K562 (cell line): ENCODE data around the gene HIVEP3. TPM values are rescaled to one million over a fixed set of nuclear protein-coding genes. Genes with fewer than 3 reads are reported as not detected.

Source experiments
- AFF1 ChIP-seq, 2 experiments: fragments of 450-650 bp; IDR thresholded peaks; 2 replicates each; pipeline ENCODE4 v1.6.1; 2018; ENCODE audit warnings: mild to moderate bottlenecking in 2 of 2, low read depth in 1 of 2; ENCODE audit not compliant: partially characterized antibody in 2 of 2
- E2F5 ChIP-seq: sonication (generic); formaldehyde crosslinking; IDR thresholded peaks from 2 replicates; pipeline ENCODE4 v1.8.0; 2022; ENCODE audit warnings: mild to moderate bottlenecking, missing genetic modification reagents
- FIP1L1 ChIP-seq: fragments of 200-400 bp; formaldehyde crosslinking; IDR thresholded peaks from 2 replicates; pipeline ENCODE4 v1.6.1; 2018; ENCODE audit warnings: mild to moderate bottlenecking, low read depth, low read length; ENCODE audit not compliant: poor library complexity, severe bottlenecking
- MXI1 ChIP-seq: IDR thresholded peaks from 2 replicates; pipeline ENCODE4 v1.6.1; 2011; ENCODE audit warnings: low read depth, mild to moderate bottlenecking, improper control_type of control experiment, low read length
- NR1H2 ChIP-seq: sonication (generic); formaldehyde crosslinking; IDR thresholded peaks from 2 replicates; pipeline ENCODE4 v1.4.0; 2020; ENCODE audit warnings: mild to moderate bottlenecking, missing genetic modification reagents
- POLR2AphosphoS5 ChIP-seq: IDR thresholded peaks from 2 replicates; pipeline ENCODE4 v1.6.1; 2011; ENCODE audit warnings: mild to moderate bottlenecking, low read depth, low read length, moderate library complexity; ENCODE audit not compliant: control insufficient read depth, insufficient read depth
- REST ChIP-seq, 2 experiments: fragments of 450-650 bp; formaldehyde crosslinking in 1 of 2; IDR thresholded peaks; 2 replicates each; pipeline versions ENCODE4 v1.4.0 to v1.6.1; 2014 to 2020; ENCODE audit warnings: mild to moderate bottlenecking in 2 of 2, borderline replicate concordance in 1 of 2, low read depth in 1 of 2
- SREBF1 ChIP-seq: fragments of 150-350 bp; IDR thresholded peaks from 2 replicates; pipeline ENCODE4 v1.6.1; 2014; ENCODE audit warnings: antibody characterized with exemption, low read depth, low read length, borderline replicate concordance
- YBX1 ChIP-seq: fragments of 450-650 bp; IDR thresholded peaks from 2 replicates; pipeline ENCODE4 v1.7.1; 2016; ENCODE audit warnings: mild to moderate bottlenecking
- polyA plus RNA-seq, 8 experiments: library from polyadenylated mRNA; depleted of rRNA in 4 of 8; stranded (reverse) in 5 of 8; unstranded in 3 of 8; fragments of >200 nt; fragmentation: Nextera tagmentation in 2 of 8; fragmentation: Illumina TruSeq in 1 of 8; extraction: Ambion mirVana in 2 of 8; extraction: Trizol in 1 of 8; gene quantifications; 2 replicates each; pipeline versions ENCODE4 v1.2.1 to v1.2.3, GENCODE V29; 2011 to 2014; ENCODE audit warnings: inconsistent platforms in 1 of 8, missing spikeins in 1 of 8
- total RNA-seq, 7 experiments: library from RNA; depleted of rRNA in 6 of 7; stranded (reverse); fragments of >200 nt in 6 of 7; fragmentation: Illumina TruSeq in 2 of 7; extraction: Trizol in 2 of 7; gene quantifications; 2 replicates each; pipeline versions ENCODE4 v1.2.1 to v1.2.3, GENCODE V29; 2011 to 2021; ENCODE audit warnings: low replicate concordance in 1 of 7

The HIVEP3 gene
- total and polyA plus RNA-seq, 9 of the 15 experiments (the other 6 are each of a cell fraction or from before 2014, with no cell fraction given): 0.09 to 0.58 (median 0.34) TPM; not detected in 1

GRCh38 chr1:41862384-41863221 lies 56.1 kb downstream of the HIVEP3 start (continued):
- no peak for TF ChIP-seq REST (IDR thresholded peaks at IDR 0.05; ENCODE audit: borderline replicate concordance)
- no peak for TF ChIP-seq REST (CRISPR knock-in tag; IDR thresholded peaks at IDR 0.05; ENCODE audit: low read depth)
- TF ChIP-seq SREBF1: no peak
- TF ChIP-seq AFF1 (IDR thresholded peaks at IDR 0.05; ENCODE audit: low read depth in 1 of 2, partially characterized antibody in 2 of 2): no peak
- TF ChIP-seq POLR2AphosphoS5: no peak
- no peak for TF ChIP-seq E2F5 (CRISPR knock-in tag)
- no peak for TF ChIP-seq YBX1
- TF ChIP-seq NR1H2 (CRISPR knock-in tag): no peak
- no peak for TF ChIP-seq MXI1
- TF ChIP-seq FIP1L1: no peak
